AG09309 (cell line): ENCODE measurements around the gene ARHGEF33.

Experiments
- DNase-seq: peaks from one replicate; pipeline ENCODE4 v3.0.0-alpha.2; 2010; ENCODE audit warnings: low read depth
- H3K4me3 ChIP-seq: 2 replicates; pipeline ENCODE4 v1.5.1; 2011; ENCODE audit warnings: mild to moderate bottlenecking, low read depth, low read length, moderate library complexity; ENCODE audit not compliant: control insufficient read depth
- CTCF ChIP-seq: IDR thresholded peaks from 2 replicates; pipeline ENCODE4 v1.5.1; 2011; ENCODE audit warnings: mild to moderate bottlenecking, low read depth, low read length, inconsistent platforms; ENCODE audit not compliant: insufficient read depth, control insufficient read depth; ENCODE audit errors: missing control alignments

The ARHGEF33 gene

GRCh38 chr2:39024833-39025232 lies 135.2 kb downstream of the ARHGEF33 start:
- DNase-seq: no peak
- H3K4me3 ChIP-seq: no peak overlapping the region
- no peak for TF ChIP-seq CTCF
